ENCODE results near the gene SEMA3E.

DNA sequence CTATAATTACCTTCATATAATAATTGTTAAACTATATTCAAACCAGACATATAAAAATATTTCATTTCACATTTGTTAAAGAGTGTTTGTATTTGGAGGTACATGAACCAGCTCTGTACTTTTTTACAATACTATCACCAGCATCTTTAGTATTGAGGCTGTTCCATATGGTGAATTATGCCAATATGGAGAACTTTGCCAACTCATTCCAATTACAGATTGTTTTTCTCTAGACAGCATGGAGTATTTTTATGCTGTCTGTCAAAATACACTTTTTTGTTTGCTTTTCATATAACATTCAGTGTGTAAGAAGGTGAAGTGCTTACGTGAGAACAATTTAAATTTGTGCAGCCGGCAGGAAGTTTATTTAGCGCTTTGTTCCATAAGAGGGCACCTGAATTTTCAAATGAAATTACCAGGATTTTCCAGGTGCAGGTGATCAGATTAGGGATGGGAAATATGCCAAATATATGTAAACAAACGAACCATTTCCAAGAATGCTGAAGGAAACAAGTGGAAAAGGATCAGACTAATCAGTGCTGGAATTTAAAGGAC lies 54.9 kb downstream of the SEMA3E start:
- TF ChIP-seq POLR2AphosphoS5 (IDR thresholded peaks at IDR 0.05) (no peak), POLR2A (IDR thresholded peaks at IDR 0.05) (no peak)
- TF ChIP-seq, protein P1, sequence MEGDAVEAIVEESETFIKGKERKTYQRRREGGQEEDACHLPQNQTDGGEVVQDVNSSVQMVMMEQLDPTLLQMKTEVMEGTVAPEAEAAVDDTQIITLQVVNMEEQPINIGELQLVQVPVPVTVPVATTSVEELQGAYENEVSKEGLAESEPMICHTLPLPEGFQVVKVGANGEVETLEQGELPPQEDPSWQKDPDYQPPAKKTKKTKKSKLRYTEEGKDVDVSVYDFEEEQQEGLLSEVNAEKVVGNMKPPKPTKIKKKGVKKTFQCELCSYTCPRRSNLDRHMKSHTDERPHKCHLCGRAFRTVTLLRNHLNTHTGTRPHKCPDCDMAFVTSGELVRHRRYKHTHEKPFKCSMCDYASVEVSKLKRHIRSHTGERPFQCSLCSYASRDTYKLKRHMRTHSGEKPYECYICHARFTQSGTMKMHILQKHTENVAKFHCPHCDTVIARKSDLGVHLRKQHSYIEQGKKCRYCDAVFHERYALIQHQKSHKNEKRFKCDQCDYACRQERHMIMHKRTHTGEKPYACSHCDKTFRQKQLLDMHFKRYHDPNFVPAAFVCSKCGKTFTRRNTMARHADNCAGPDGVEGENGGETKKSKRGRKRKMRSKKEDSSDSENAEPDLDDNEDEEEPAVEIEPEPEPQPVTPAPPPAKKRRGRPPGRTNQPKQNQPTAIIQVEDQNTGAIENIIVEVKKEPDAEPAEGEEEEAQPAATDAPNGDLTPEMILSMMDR (IDR thresholded peaks at IDR 0.05) = no peak
